GM21786 (cell line): ENCODE results near the gene THG1L.

Source experiments
- ATAC-seq: cut with Tn5 transposase; IDR thresholded peaks from one replicate; pipeline ENCODE4 v1.9.1; 2021; ENCODE audit not compliant: unreplicated experiment

The THG1L gene

GRCh38 chr5:157756122-157756521 is 24.9 kb downstream of the THG1L start:
- no peak for ATAC-seq

DNA sequence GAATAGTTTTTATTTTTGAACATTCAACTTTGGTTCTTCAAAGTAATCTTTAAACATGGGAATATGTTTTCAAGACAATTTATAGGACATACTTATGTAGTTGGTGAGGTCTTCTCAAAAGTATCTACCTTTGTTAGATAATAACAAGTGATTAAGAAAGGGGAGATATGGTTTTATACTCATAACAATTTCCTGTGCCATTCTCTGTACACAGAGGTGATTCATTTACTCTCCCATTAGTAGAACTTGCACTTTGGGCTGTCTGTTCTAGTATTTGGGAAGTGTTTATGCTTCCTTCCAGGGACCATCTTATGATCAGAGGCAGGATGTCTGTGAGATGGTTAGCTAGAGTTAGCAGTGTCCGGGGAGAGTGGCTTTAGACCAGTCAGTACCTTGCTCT is 27.5 kb downstream of the THG1L start:
- ATAC-seq, result no peak

DNA sequence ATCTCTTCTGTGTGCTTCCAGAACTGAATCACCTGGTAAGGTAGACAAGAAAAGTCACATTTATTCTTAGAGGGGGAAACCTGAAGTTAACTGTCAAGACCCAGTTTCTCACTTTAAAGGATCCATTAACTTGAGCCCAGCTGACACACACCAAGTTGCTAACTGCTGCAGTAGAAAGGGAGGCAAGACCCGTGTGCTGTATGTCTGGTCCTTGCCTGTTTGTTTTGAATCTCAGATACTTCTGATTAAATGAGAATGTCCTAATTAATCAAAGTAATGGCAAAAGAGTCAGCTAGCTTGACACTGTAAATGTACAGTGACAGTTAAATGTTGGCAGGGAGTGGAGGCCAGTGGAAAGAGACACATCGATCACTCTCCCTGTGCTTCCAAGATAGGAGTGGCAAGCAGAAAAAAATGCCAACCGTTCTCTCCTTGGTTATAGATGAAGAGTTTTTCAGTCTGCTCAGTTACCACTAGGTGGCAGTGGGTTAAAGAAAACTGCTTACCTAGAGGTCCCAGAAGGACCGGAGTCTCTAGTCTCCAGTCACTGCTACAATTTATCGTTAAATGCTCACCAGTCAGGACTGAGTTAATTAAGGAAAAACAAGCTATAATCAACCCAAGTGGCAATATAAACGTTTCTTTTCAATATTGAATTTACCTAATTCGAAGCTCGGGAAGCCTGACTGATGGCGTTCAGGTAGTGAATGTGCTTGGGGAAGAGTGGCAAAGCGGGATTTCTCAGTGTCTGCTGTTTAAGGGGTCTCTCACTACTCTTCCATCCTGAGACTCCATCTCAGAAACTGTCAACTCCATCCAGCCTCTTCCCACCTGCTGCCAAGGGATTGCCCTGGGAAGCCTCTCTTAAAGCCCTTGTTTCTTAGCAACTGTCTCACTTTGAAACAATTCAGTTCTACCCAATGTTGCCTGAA is 30.7 kb downstream of the THG1L start:
- ATAC-seq, result peak; percentile 83

GRCh38 chr5:157764531-157764930 is 33.3 kb downstream of the THG1L start:
- ATAC-seq, result no peak

- no peak for ATAC-seq
These were observed 35.2 kb downstream of the THG1L start for GRCh38 chr5:157766442-157766841.

GRCh38 chr5:157766902-157767301 is 35.7 kb downstream of the THG1L start:
- no peak for ATAC-seq

GRCh38 chr5:157767689-157768088 is 36.5 kb downstream of the THG1L start:
- no peak for ATAC-seq

GRCh38 chr5:157770665-157771064 is 39.4 kb downstream of the THG1L start:
- no peak for ATAC-seq

- ATAC-seq, result no peak
These were observed 40.9 kb downstream of the THG1L start for GRCh38 chr5:157772127-157772526.

- no peak for ATAC-seq
These were observed 47.0 kb downstream of the THG1L start for GRCh38 chr5:157778121-157778805.

- no peak for ATAC-seq
These were observed 48.0 kb downstream of the THG1L start for GRCh38 chr5:157779221-157779620.

DNA sequence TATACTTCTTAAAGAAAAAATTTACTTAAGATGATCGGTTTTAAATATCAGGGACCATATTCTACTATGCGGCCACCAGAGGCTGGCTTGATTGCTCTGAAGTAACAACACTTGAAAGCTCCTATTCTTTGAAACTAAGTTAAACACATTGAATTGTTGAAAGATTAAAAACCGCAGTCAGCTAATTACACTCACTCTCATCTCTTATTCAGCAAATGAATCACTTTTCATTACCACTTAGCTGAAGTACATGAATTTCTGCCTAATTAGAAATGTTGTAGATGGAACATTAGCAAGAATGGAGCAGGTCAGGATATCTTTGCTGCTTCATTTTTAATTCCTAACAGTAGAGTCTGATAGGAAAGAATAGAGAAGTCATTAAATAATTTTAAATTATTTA is 54.6 kb downstream of the THG1L start:
- no peak for ATAC-seq
